Measurements from ENCODE around the gene ITGA2B. TPM values are rescaled to one million over a fixed set of nuclear protein-coding genes. Genes with fewer than 3 reads are reported as not detected.

Gene ITGA2B
- total and polyA plus RNA-seq, 2 of the 13 experiments (the other 11 are each of a cell fraction or from before 2014, with no cell fraction given), result 0.38 to 1.1 TPM

DNA sequence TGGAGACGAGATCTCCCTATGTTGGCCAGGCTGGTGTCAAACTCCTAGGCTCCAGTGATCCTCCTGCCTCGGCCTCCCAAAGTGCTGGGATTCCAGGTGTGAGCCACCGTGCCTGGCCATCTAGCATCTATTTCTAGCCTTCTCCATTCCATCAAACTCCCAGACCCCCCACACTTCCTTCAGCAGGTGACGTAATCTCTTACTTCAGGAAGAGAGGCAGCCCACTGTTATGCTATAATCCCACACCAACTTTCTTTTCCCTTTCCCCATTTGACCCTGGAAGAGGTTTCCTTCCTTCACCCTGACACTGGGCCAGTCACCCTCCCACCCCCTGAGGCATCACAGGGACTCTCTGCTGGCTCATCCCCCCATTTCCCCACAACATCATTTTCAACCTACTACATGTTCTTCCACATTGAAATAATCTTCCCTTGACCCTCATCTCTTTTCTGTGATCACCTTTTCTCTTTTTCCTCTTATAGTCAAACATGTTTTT, 7.6 kb downstream of the ITGA2B start:
- Histone ChIP-seq H2AFZ (ENCODE audit: low read length) (no peak overlapping the region), H4K20me1 (ENCODE audit: insufficient read depth, low read length) (no peaks in the 10 kb centered on the region), H3K9ac (ENCODE audit: insufficient read depth, low read depth, low read length) (no peak overlapping the region), H3K4me1 (ENCODE audit: insufficient read depth, low read length) (peaks cover 19% of the 10 kb centered on the region), H3K4me3 (replicated peaks in 1 of 3; ENCODE audit: insufficient read depth in 1 of 3, low read depth in 2 of 3, low read length in 3 of 3) (no peak overlapping the region), H3K36me3 (replicated peaks in 1 of 2; ENCODE audit: control insufficient read depth in 1 of 2, insufficient read depth in 2 of 2, low read length in 2 of 2) (no peaks in the 10 kb centered on the region), H3K27me3 (ENCODE audit: control insufficient read depth in 1 of 2, insufficient read depth in 2 of 2, low read length in 2 of 2) (peaks cover 20 to 76% of the 10 kb centered on the region in 2 experiments), H3K9me3 (ENCODE audit: low read length) (no peaks in the 10 kb centered on the region), H3K4me2 (ENCODE audit: low read depth, low read length) (no peak overlapping the region), H3K27ac (ENCODE audit: extremely low read length, insufficient read depth, low read length) (no peak overlapping the region), H3K79me2 (ENCODE audit: insufficient read depth, low read length) (no peaks in the 10 kb centered on the region)
- CTCF ChIA-PET (ENCODE audit: low intra/inter-chr PET ratio, low total read pairs), result no interaction called here
- intact Hi-C loops (cut with micrococcal nuclease; ENCODE audit: unreplicated experiment), result no loop called here
- FAIRE-seq, result no peak
- POLR2A ChIA-PET, result no interaction called here
- TF ChIP-seq SALL1 (CRISPR knock-in tag; IDR thresholded peaks at IDR 0.05) (no peak), CREB1 (IDR thresholded peaks at IDR 0.05) (peak; percentile 10; the same call in 1 of the 2 replicates), CREB1 (CRISPR knock-in tag; IDR thresholded peaks at IDR 0.05) (no peak), ZFP36L2 (CRISPR knock-in tag; IDR thresholded peaks at IDR 0.05) (no peak), ATF7 (IDR thresholded peaks at IDR 0.05) (peak; percentile 95), ATF7 (CRISPR knock-in tag; IDR thresholded peaks at IDR 0.05) (no peak)
- TF ChIP-seq, protein P1, sequence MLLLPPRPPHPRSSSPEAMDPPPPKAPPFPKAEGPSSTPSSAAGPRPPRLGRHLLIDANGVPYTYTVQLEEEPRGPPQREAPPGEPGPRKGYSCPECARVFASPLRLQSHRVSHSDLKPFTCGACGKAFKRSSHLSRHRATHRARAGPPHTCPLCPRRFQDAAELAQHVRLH (CRISPR knock-in tag; IDR thresholded peaks at IDR 0.05; ENCODE audit: borderline replicate concordance, low read depth), result no peak
- DNase-seq (ENCODE audit: low spot score), result no peak
- ATAC-seq, result no peak
- in situ Hi-C loops (cut with HindIII; ENCODE audit: extremely low pct_ligation_motif_present, low pct_unique_long_range_greater_than_20kb), result no loop called here
- BruUV-seq (replicated peaks), result no TSS peak
- WGBS (ENCODE audit: low lambda C conversion rate), result 33% methylated on average over 4 of the region's 4 CpGs

DNA sequence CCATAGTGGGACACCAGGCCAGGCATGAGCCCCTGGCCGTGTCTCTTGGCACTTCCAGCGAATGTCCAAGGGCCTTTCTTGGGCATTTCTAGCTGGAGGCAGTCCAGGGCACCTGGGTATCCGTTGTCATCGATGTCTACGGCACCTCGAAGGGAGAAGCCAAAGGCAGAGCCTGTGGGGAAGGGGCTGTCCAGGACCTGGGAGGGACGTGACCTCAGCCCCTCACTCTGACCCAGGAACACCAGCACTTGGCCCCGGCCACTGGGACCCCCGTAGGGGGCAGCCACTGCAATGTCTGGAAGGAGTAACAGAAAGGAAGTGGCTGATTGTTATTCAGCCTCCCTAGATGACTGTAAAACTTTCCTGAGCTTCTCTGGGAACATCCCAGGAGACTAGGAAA, 8.7 kb downstream of the ITGA2B start:
- Histone ChIP-seq H3K79me2 (ENCODE audit: insufficient read depth, low read length) (no peaks in the 10 kb centered on the region), H3K36me3 (replicated peaks in 1 of 2; ENCODE audit: control insufficient read depth in 1 of 2, insufficient read depth in 2 of 2, low read length in 2 of 2) (no peaks in the 10 kb centered on the region), H2AFZ (ENCODE audit: low read length) (no peak overlapping the region), H3K9me3 (ENCODE audit: low read length) (no peaks in the 10 kb centered on the region), H3K27me3 (ENCODE audit: control insufficient read depth in 1 of 2, insufficient read depth in 2 of 2, low read length in 2 of 2) (peaks cover 18 to 70% of the 10 kb centered on the region in 2 experiments), H3K4me3 (replicated peaks in 1 of 3; ENCODE audit: insufficient read depth in 1 of 3, low read depth in 2 of 3, low read length in 3 of 3) (no peak overlapping the region), H3K4me2 (ENCODE audit: low read depth, low read length) (no peak overlapping the region), H3K27ac (ENCODE audit: extremely low read length, insufficient read depth, low read length) (no peak overlapping the region), H3K9ac (ENCODE audit: insufficient read depth, low read depth, low read length) (no peak overlapping the region), H3K4me1 (ENCODE audit: insufficient read depth, low read length) (peaks cover 21% of the 10 kb centered on the region), H4K20me1 (ENCODE audit: insufficient read depth, low read length) (no peaks in the 10 kb centered on the region; the same call in 1 of the 2 replicates)
- CTCF ChIA-PET (ENCODE audit: low intra/inter-chr PET ratio, low total read pairs), result no interaction called here
- FAIRE-seq, result no peak
- 3% methylated on average over 5 of the region's 9 CpGs for WGBS (ENCODE audit: low lambda C conversion rate)
- POLR2A ChIA-PET, result no interaction called here
- ATAC-seq, result no peak
- intact Hi-C loops (cut with micrococcal nuclease; ENCODE audit: unreplicated experiment) (no loop called here), in situ Hi-C loops (cut with HindIII; ENCODE audit: extremely low pct_ligation_motif_present, low pct_unique_long_range_greater_than_20kb) (no loop called here)
- no TSS peak for BruUV-seq (replicated peaks)
- DNase-seq (ENCODE audit: low spot score), result no peak
- TF ChIP-seq MAF1 (CRISPR knock-in tag; IDR thresholded peaks at IDR 0.05; ENCODE audit: borderline replicate concordance) (no peak), LCORL (IDR thresholded peaks at IDR 0.05) (no peak), LCORL (CRISPR knock-in tag; IDR thresholded peaks at IDR 0.05) (no peak), RFXAP (CRISPR knock-in tag; IDR thresholded peaks at IDR 0.05; ENCODE audit: borderline replicate concordance) (no peak), NR2F2 (IDR thresholded peaks at IDR 0.05; ENCODE audit: borderline replicate concordance, low read depth) (no peak), SP4 (CRISPR knock-in tag; IDR thresholded peaks at IDR 0.05) (no peak), SATB2 (CRISPR knock-in tag; IDR thresholded peaks at IDR 0.05) (no peak), KDM6A (CRISPR knock-in tag; IDR thresholded peaks at IDR 0.05; ENCODE audit: low read depth) (no peak), ZNF883 (CRISPR knock-in tag; IDR thresholded peaks at IDR 0.05; ENCODE audit: not compliant biosample characterization) (no peak), HNRNPK (IDR thresholded peaks at IDR 0.05; ENCODE audit: low read depth, low read length, poor library complexity, severe bottlenecking) (no peak)
- TF ChIP-seq, protein P2, sequence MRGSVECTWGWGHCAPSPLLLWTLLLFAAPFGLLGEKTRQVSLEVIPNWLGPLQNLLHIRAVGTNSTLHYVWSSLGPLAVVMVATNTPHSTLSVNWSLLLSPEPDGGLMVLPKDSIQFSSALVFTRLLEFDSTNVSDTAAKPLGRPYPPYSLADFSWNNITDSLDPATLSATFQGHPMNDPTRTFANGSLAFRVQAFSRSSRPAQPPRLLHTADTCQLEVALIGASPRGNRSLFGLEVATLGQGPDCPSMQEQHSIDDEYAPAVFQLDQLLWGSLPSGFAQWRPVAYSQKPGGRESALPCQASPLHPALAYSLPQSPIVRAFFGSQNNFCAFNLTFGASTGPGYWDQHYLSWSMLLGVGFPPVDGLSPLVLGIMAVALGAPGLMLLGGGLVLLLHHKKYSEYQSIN (CRISPR knock-in tag; IDR thresholded peaks at IDR 0.05; ENCODE audit: borderline replicate concordance), result no peak
- TF ChIP-seq, protein P3, sequence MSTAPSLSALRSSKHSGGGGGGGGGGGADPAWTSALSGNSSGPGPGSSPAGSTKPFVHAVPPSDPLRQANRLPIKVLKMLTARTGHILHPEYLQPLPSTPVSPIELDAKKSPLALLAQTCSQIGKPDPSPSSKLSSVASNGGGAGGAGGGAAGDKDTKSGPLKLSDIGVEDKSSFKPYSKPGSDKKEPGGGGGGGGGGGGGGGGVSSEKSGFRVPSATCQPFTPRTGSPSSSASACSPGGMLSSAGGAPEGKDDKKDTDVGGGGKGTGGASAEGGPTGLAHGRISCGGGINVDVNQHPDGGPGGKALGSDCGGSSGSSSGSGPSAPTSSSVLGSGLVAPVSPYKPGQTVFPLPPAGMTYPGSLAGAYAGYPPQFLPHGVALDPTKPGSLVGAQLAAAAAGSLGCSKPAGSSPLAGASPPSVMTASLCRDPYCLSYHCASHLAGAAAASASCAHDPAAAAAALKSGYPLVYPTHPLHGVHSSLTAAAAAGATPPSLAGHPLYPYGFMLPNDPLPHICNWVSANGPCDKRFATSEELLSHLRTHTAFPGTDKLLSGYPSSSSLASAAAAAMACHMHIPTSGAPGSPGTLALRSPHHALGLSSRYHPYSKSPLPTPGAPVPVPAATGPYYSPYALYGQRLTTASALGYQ (CRISPR knock-in tag; IDR thresholded peaks at IDR 0.05), result no peak
